HepG2 (cell line): ENCODE results near the gene CYB5R2. TPM values are rescaled to one million over a fixed set of nuclear protein-coding genes. Genes with fewer than 3 reads are reported as not detected.

ENCODE experiments used
- ATAC-seq: fragments of 200-7000 bp; cut with Tn5 transposase; 3 replicates; pipeline ENCODE4 v1.9.1; 2020; ENCODE audit warnings: mild to moderate bottlenecking, moderate library complexity
- BruUV-seq: library from RNA; stranded (reverse); fragments of 400-500 nt; replicated peaks from 2 replicates; lab custom pipeline; 2021; lab: Mats Ljungman, UMichigan
- CTCF ChIA-PET: fragments of 300-600 bp; formaldehyde crosslinking; extraction: SDS; loops from one replicate; lab custom pipeline; 2021; ENCODE audit warnings: low total read pairs, inconsistent platforms, low intra/inter-chr PET ratio; lab: Yijun Ruan, JAX
- POLR2A ChIA-PET: fragments of 350-600 bp; sonication (Branson Sonifier 250); formaldehyde crosslinking; loops from one replicate; lab custom pipeline; 2020; ENCODE audit warnings: antibody characterized with exemption, inconsistent platforms; lab: Yijun Ruan, JAX
- DNase-seq: peaks from one replicate; pipeline ENCODE4 v3.0.0-alpha.2; 2015; ENCODE audit warnings: low spot score
- FAIRE-seq: peaks from 3 replicates; lab custom pipeline; 2011; peaks lifted over from hg19 to GRCh38; lab: Jason Lieb, UNC
- H2AFZ ChIP-seq: one replicate; pipeline ENCODE4 v1.6.1; 2011; ENCODE audit warnings: low read length, inconsistent platforms
- H3K27ac ChIP-seq: fragments of 300-600 bp; 3 replicates; pipeline ENCODE4 v1.8.0; 2011; ENCODE audit warnings: mixed run types, mild to moderate bottlenecking, mixed read lengths, low read length, inconsistent platforms; ENCODE audit not compliant: insufficient read depth; ENCODE audit errors: extremely low read length
- H3K27me3 ChIP-seq, 2 experiments: fragments of 200-600 bp in 1 of 2; 2 replicates in 1 of 2; 3 replicates in 1 of 2; pipeline versions ENCODE4 v1.6.0 to v1.8.0; 2011; ENCODE audit warnings: low read length in 2 of 2, mild to moderate bottlenecking in 2 of 2, moderate library complexity in 2 of 2, inconsistent platforms in 1 of 2; ENCODE audit not compliant: insufficient read depth in 2 of 2, control insufficient read depth in 1 of 2
- H3K36me3 ChIP-seq, 2 experiments: fragments of 200-600 bp in 1 of 2; replicated peaks in 1 of 2; 2 replicates in 1 of 2; 3 replicates in 1 of 2; pipeline versions ENCODE4 v1.5.1 to v1.8.0; 2011; ENCODE audit warnings: low read length in 2 of 2, inconsistent platforms in 1 of 2; ENCODE audit not compliant: insufficient read depth in 2 of 2, control insufficient read depth in 1 of 2
- H3K4me1 ChIP-seq: 2 replicates; pipeline ENCODE4 v1.5.1; 2012; ENCODE audit warnings: low read length, inconsistent platforms; ENCODE audit not compliant: insufficient read depth
- H3K4me2 ChIP-seq: 2 replicates; pipeline ENCODE4 v1.6.0; 2011; ENCODE audit warnings: low read depth, low read length, inconsistent platforms
- H3K4me3 ChIP-seq, 3 experiments: fragments of 200-600 bp in 1 of 3; sonication (generic), shearing (Covaris generic) in 1 of 3; replicated peaks in 1 of 3; 2 replicates each; pipeline ENCODE4 v1.5.1; 2011 to 2016; ENCODE audit warnings: low read length in 3 of 3, inconsistent platforms in 2 of 3, low read depth in 2 of 3, mild to moderate bottlenecking in 2 of 3, control low read depth in 1 of 3, mixed read lengths in 1 of 3; ENCODE audit not compliant: insufficient read depth in 1 of 3
- H3K79me2 ChIP-seq: one replicate; pipeline ENCODE4 v1.6.1; 2011; ENCODE audit warnings: low read length, inconsistent platforms; ENCODE audit not compliant: insufficient read depth
- H3K9ac ChIP-seq: 2 replicates; pipeline ENCODE4 v1.6.0; 2011; ENCODE audit warnings: mild to moderate bottlenecking, low read depth, low read length, inconsistent platforms; ENCODE audit not compliant: insufficient read depth
- H3K9me3 ChIP-seq: 2 replicates; pipeline ENCODE4 v1.5.1; 2012; ENCODE audit warnings: mild to moderate bottlenecking, low read length
- H4K20me1 ChIP-seq: 2 replicates; pipeline ENCODE4 v1.6.0; 2011; ENCODE audit warnings: inconsistent platforms, mild to moderate bottlenecking, low read length, moderate library complexity; ENCODE audit not compliant: insufficient read depth
- AKNA ChIP-seq: sonication (generic); formaldehyde crosslinking; IDR thresholded peaks from 2 replicates; pipeline ENCODE4 v1.4.0; 2020; ENCODE audit warnings: missing genetic modification reagents, borderline replicate concordance
- BRCA1 ChIP-seq: sonication (generic); formaldehyde crosslinking; IDR thresholded peaks from 2 replicates; pipeline ENCODE4 v1.4.0; 2020; ENCODE audit warnings: missing genetic modification reagents
- HOXA9 ChIP-seq: sonication (generic); formaldehyde crosslinking; IDR thresholded peaks from 2 replicates; pipeline ENCODE4 v1.8.1; 2022; ENCODE audit warnings: missing genetic modification reagents, mild to moderate bottlenecking, moderate library complexity, borderline replicate concordance
- IKZF5 ChIP-seq: IDR thresholded peaks from 2 replicates; pipeline ENCODE4 v1.6.1; 2018; ENCODE audit warnings: missing genetic modification reagents, mild to moderate bottlenecking, missing compliant biosample characterization
- KMT2B ChIP-seq: IDR thresholded peaks from 2 replicates; pipeline ENCODE4 v1.6.1; 2016; ENCODE audit warnings: missing genetic modification reagents, missing compliant biosample characterization
- MED8 ChIP-seq: sonication (generic); formaldehyde crosslinking; IDR thresholded peaks from 2 replicates; pipeline ENCODE4 v1.8.1; 2023; ENCODE audit warnings: mild to moderate bottlenecking, missing genetic modification reagents; ENCODE audit not compliant: insufficient replicate concordance
- PITX1 ChIP-seq: sonication (generic); formaldehyde crosslinking; IDR thresholded peaks from 2 replicates; pipeline ENCODE4 v1.5.1; 2020; ENCODE audit warnings: mild to moderate bottlenecking, missing genetic modification reagents
- POGK ChIP-seq: sonication (generic); formaldehyde crosslinking; conservative IDR thresholded peaks from 2 replicates; pipeline ENCODE4 v1.8.0; 2022; ENCODE audit warnings: mild to moderate bottlenecking, moderate library complexity, missing genetic modification reagents
- POGZ ChIP-seq: sonication (generic); formaldehyde crosslinking; IDR thresholded peaks from 2 replicates; pipeline ENCODE4 v1.4.0; 2020; ENCODE audit warnings: mild to moderate bottlenecking, missing genetic modification reagents
- RCOR2 ChIP-seq: IDR thresholded peaks from 2 replicates; pipeline ENCODE4 v1.6.1; 2016; ENCODE audit warnings: missing biosample characterization, missing genetic modification reagents
- RFXANK ChIP-seq: IDR thresholded peaks from 2 replicates; pipeline ENCODE4 v1.6.1; 2016
- ZFP36 ChIP-seq: fragments of 150-350 bp; IDR thresholded peaks from 2 replicates; pipeline ENCODE4 v1.6.1; 2018; ENCODE audit warnings: borderline replicate concordance, low read length, low read depth; ENCODE audit not compliant: partially characterized antibody
- ZFP36L2 ChIP-seq: sonication (generic); formaldehyde crosslinking; IDR thresholded peaks from 2 replicates; pipeline ENCODE4 v1.4.0; 2020; ENCODE audit warnings: missing genetic modification reagents
- ZKSCAN1 ChIP-seq: fragments of 150-350 bp; IDR thresholded peaks from 2 replicates; pipeline ENCODE4 v1.6.1; 2014; ENCODE audit warnings: low read length
- ZNF138 ChIP-seq: sonication (generic); formaldehyde crosslinking; IDR thresholded peaks from 2 replicates; pipeline ENCODE4 v1.5.0; 2020; ENCODE audit warnings: mild to moderate bottlenecking, low read depth, missing genetic modification reagents
- ZNF296 ChIP-seq: sonication (generic); formaldehyde crosslinking; conservative IDR thresholded peaks from 2 replicates; pipeline ENCODE4 v1.5.0; 2020; ENCODE audit warnings: mild to moderate bottlenecking, missing genetic modification reagents
- ZNF7 ChIP-seq: IDR thresholded peaks from 2 replicates; pipeline ENCODE4 v1.6.1; 2016; ENCODE audit warnings: missing biosample characterization, missing genetic modification reagents
- WGBS: methylation state at CpG from one replicate; pipeline ENCODE4 v1.1.6; 2017; ENCODE audit warnings: low lambda C conversion rate; 5-methylcytosine and 5-hydroxymethylcytosine counted together
- in situ Hi-C: cut with HindIII; loops from 2 replicates; pipeline ENCODE4 v1.10.0; 2017; ENCODE audit warnings: low pct_unique_long_range_greater_than_20kb; ENCODE audit not compliant: extremely low pct_ligation_motif_present
- intact Hi-C: fragments of 100-400 bp; cut with micrococcal nuclease; formaldehyde crosslinking; loops from one replicate; pipeline ENCODE4 v1.10.0; 2022; ENCODE audit not compliant: unreplicated experiment
- polyA plus RNA-seq, 8 experiments: library from polyadenylated mRNA; depleted of rRNA in 3 of 8; stranded (reverse) in 7 of 8; unstranded in 1 of 8; fragments of >200 nt; fragmentation: Illumina TruSeq in 4 of 8; extraction: Trizol in 4 of 8; gene quantifications; 2 replicates each; pipeline versions ENCODE4 v1.2.1 to v1.2.3, GENCODE V29; 2011 to 2016; ENCODE audit warnings: low read depth in 4 of 8, missing spikeins in 1 of 8, mixed read lengths in 1 of 8; ENCODE audit not compliant: insufficient read depth in 1 of 8
- total RNA-seq, 5 experiments: library from RNA; depleted of rRNA; stranded (reverse); fragments of >200 nt; fragmentation: Illumina TruSeq; extraction: Trizol; gene quantifications; 2 replicates each; pipeline ENCODE4 v1.2.3, GENCODE V29; 2016; ENCODE audit warnings: low read depth in 1 of 5

The CYB5R2 gene
- total and polyA plus RNA-seq, 2 of the 13 experiments (the other 11 are each of a cell fraction or from before 2014, with no cell fraction given) = 0.40 to 0.51 TPM

- no peaks in the 10 kb centered on the region for H3K9me3 ChIP-seq
- DNase-seq (no peak), FAIRE-seq (no peak), ATAC-seq (no peak)
- no TSS peak for BruUV-seq
- in situ Hi-C loops = no loop called here
- H3K79me2 ChIP-seq = no peaks in the 10 kb centered on the region
- H3K4me2 ChIP-seq = no peak overlapping the region
- no peak overlapping the region for H2AFZ ChIP-seq
- no peaks in the 10 kb centered on the region; a peak in 1 of 5 replicates for H3K36me3 ChIP-seq
- no CpG with 5 or more reads among the region's 2 CpGs for WGBS
- ChIA-PET CTCF (no interaction called here), POLR2A (no interaction called here)
- peaks cover 21% of the 10 kb centered on the region for H3K4me1 ChIP-seq
- H4K20me1 ChIP-seq = no peaks in the 10 kb centered on the region
- peaks cover 0 to 5% of the 10 kb centered on the region in 2 experiments; a peak in 2 of 5 replicates for H3K27me3 ChIP-seq
- H3K9ac ChIP-seq = no peak overlapping the region
- intact Hi-C loops = no loop called here
- no peak overlapping the region for H3K4me3 ChIP-seq
- H3K27ac ChIP-seq = no peak overlapping the region
- no peak for TF ChIP-seq PITX1
- TF ChIP-seq RFXANK = no peak
- no peak for TF ChIP-seq ZKSCAN1
- TF ChIP-seq RCOR2 (CRISPR knock-in tag) = no peak
- no peak for TF ChIP-seq POGK (CRISPR knock-in tag)
- no peak for TF ChIP-seq ZFP36L2 (CRISPR knock-in tag)
- no peak for TF ChIP-seq HOXA9 (CRISPR knock-in tag)
- TF ChIP-seq ZNF7 (CRISPR knock-in tag) = no peak
- no peak for TF ChIP-seq BRCA1 (CRISPR knock-in tag)
- no peak for TF ChIP-seq KMT2B (CRISPR knock-in tag)
- TF ChIP-seq POGZ (CRISPR knock-in tag) = no peak
- TF ChIP-seq ZFP36 = no peak
- no peak for TF ChIP-seq ZNF138 (CRISPR knock-in tag)
- no peak for TF ChIP-seq IKZF5 (CRISPR knock-in tag)
- TF ChIP-seq ZNF296 (CRISPR knock-in tag) = no peak
- TF ChIP-seq MED8 (CRISPR knock-in tag) = no peak
- TF ChIP-seq AKNA (CRISPR knock-in tag) = no peak
Observed at GRCh38 chr11:7667460-7667859, 5.8 kb downstream of the CYB5R2 start.
